WTC11 (cell line): ENCODE data around the gene RCL1. TPM values are rescaled to one million over a fixed set of nuclear protein-coding genes. Genes with fewer than 3 reads are reported as not detected.

Source experiments
- ATAC-seq: fragments of 200-7000 bp; cut with Tn5 transposase; 2 replicates; pipeline ENCODE4 v1.10.0; 2021; ENCODE audit warnings: mild to moderate bottlenecking, moderate library complexity
- CTCF ChIA-PET: fragments of 300-600 bp; sonication (Branson Sonifier 250); formaldehyde crosslinking; loops from one replicate; lab custom pipeline; 2021; ENCODE audit warnings: antibody characterized with exemption; lab: Charles Lee
- POLR2A ChIA-PET: fragments of 350-600 bp; sonication (Branson Sonifier 250); formaldehyde crosslinking; loops from one replicate; lab custom pipeline; 2021; ENCODE audit warnings: antibody characterized with exemption; lab: Charles Lee
- DNase-seq: peaks from one replicate; pipeline ENCODE4 v3.0.0; 2021; ENCODE audit warnings: low spot score
- H3K27ac Mint-ChIP-seq: 2 replicates; pipeline ENCODE4 v1.8.0; 2021; ENCODE audit warnings: mixed read lengths
- H3K27me3 Mint-ChIP-seq: 2 replicates; pipeline ENCODE4 v1.8.0; 2021; ENCODE audit warnings: low read depth, mild to moderate bottlenecking, moderate library complexity, mixed read lengths
- H3K36me3 Mint-ChIP-seq: 2 replicates; pipeline ENCODE4 v1.8.0; 2021; ENCODE audit warnings: mixed read lengths
- H3K4me1 Mint-ChIP-seq: 2 replicates; pipeline ENCODE4 v1.8.0; 2022; ENCODE audit warnings: mixed read lengths
- H3K4me3 Mint-ChIP-seq: 2 replicates; pipeline ENCODE4 v1.8.0; 2021; ENCODE audit warnings: mild to moderate bottlenecking, moderate library complexity, mixed read lengths
- H3K9me3 Mint-ChIP-seq: 2 replicates; pipeline ENCODE4 v1.8.0; 2021; ENCODE audit warnings: mixed read lengths
- ATF3 ChIP-seq: sonication (generic); formaldehyde crosslinking; conservative IDR thresholded peaks from 2 replicates; pipeline ENCODE4 v1.8.1; 2022; ENCODE audit warnings: mild to moderate bottlenecking, missing genetic modification reagents
- ERG ChIP-seq: fragments of 250-450 bp; sonication (Bioruptor Pico); IDR thresholded peaks from 2 replicates; pipeline ENCODE4 v1.8.0; 2021; ENCODE audit warnings: mild to moderate bottlenecking
- ETV6 ChIP-seq: sonication (generic); formaldehyde crosslinking; IDR thresholded peaks from 2 replicates; pipeline ENCODE4 v1.8.1; 2022; ENCODE audit warnings: mild to moderate bottlenecking, missing genetic modification reagents
- FOXJ3 ChIP-seq: sonication (generic); formaldehyde crosslinking; IDR thresholded peaks from 2 replicates; pipeline ENCODE4 v1.9.0; 2021; ENCODE audit warnings: missing genetic modification reagents, mild to moderate bottlenecking, borderline replicate concordance
- GABPB1 ChIP-seq: sonication (generic); formaldehyde crosslinking; IDR thresholded peaks from 2 replicates; pipeline ENCODE4 v1.8.1; 2023; ENCODE audit warnings: mild to moderate bottlenecking, missing genetic modification reagents
- JAZF1 ChIP-seq: fragments of 250-450 bp; sonication (Bioruptor Pico); IDR thresholded peaks from 2 replicates; pipeline ENCODE4 v1.9.0; 2021; ENCODE audit warnings: moderate library complexity, mild to moderate bottlenecking, inconsistent platforms
- NR1H2 ChIP-seq: sonication (generic); formaldehyde crosslinking; IDR thresholded peaks from 2 replicates; pipeline ENCODE4 v1.9.0; 2021; ENCODE audit warnings: mild to moderate bottlenecking, moderate library complexity, missing genetic modification reagents
- NR3C1 ChIP-seq: sonication (generic); formaldehyde crosslinking; conservative IDR thresholded peaks from 2 replicates; pipeline ENCODE4 v1.8.1; 2023; ENCODE audit warnings: low read depth, mild to moderate bottlenecking, missing genetic modification reagents
- SP1 ChIP-seq: sonication (generic); formaldehyde crosslinking; conservative IDR thresholded peaks from 2 replicates; pipeline ENCODE4 v1.8.1; 2022; ENCODE audit warnings: missing genetic modification reagents
- TEAD1 ChIP-seq: sonication (generic); formaldehyde crosslinking; IDR thresholded peaks from 2 replicates; pipeline ENCODE4 v1.8.0; 2022; ENCODE audit warnings: mild to moderate bottlenecking, missing genetic modification reagents
- TEAD4 ChIP-seq: sonication (generic); formaldehyde crosslinking; IDR thresholded peaks from 2 replicates; pipeline ENCODE4 v1.8.0; 2022; ENCODE audit warnings: mild to moderate bottlenecking, missing genetic modification reagents
- ZBTB21 ChIP-seq: sonication (generic); formaldehyde crosslinking; IDR thresholded peaks from 2 replicates; pipeline ENCODE4 v1.8.1; 2023; ENCODE audit warnings: mild to moderate bottlenecking, missing genetic modification reagents, borderline replicate concordance
- total RNA-seq: library from RNA; stranded (reverse); gene quantifications from 3 replicates; pipeline ENCODE4 v1.2.3, GENCODE V29; 2021
- TF ChIP-seq, protein P1 (sequence below): fragments of 250-450 bp; sonication (Bioruptor Pico); conservative IDR thresholded peaks from 2 replicates; pipeline ENCODE4 v1.9.0; 2021; ENCODE audit warnings: mild to moderate bottlenecking
- TF ChIP-seq, protein P2 (sequence below): sonication (generic); formaldehyde crosslinking; IDR thresholded peaks from 2 replicates; pipeline ENCODE4 v1.8.1; 2022; ENCODE audit warnings: missing genetic modification reagents, borderline replicate concordance
- TF ChIP-seq, protein P3 (sequence below): sonication (generic); formaldehyde crosslinking; IDR thresholded peaks from 2 replicates; pipeline ENCODE4 v1.8.1; 2023; ENCODE audit warnings: mild to moderate bottlenecking, missing genetic modification reagents, borderline replicate concordance
- TF ChIP-seq, protein P4 (sequence below): sonication (generic); formaldehyde crosslinking; IDR thresholded peaks from 2 replicates; pipeline ENCODE4 v1.8.0; 2022; ENCODE audit warnings: mild to moderate bottlenecking, missing genetic modification reagents

Gene RCL1
- total RNA-seq, 1 experiment from 2014 or later, result 27.2 TPM

GRCh38 chr9:4798281-4799032 lies 5.7 kb downstream of the RCL1 start:
- Mint-ChIP-seq H3K27ac (peak overlapping the region; percentile 17), H3K9me3 (peaks cover 18% of the 10 kb centered on the region)
- TF ChIP-seq NR3C1 (CRISPR knock-in tag), result no peak
- TF ChIP-seq, protein P1, sequence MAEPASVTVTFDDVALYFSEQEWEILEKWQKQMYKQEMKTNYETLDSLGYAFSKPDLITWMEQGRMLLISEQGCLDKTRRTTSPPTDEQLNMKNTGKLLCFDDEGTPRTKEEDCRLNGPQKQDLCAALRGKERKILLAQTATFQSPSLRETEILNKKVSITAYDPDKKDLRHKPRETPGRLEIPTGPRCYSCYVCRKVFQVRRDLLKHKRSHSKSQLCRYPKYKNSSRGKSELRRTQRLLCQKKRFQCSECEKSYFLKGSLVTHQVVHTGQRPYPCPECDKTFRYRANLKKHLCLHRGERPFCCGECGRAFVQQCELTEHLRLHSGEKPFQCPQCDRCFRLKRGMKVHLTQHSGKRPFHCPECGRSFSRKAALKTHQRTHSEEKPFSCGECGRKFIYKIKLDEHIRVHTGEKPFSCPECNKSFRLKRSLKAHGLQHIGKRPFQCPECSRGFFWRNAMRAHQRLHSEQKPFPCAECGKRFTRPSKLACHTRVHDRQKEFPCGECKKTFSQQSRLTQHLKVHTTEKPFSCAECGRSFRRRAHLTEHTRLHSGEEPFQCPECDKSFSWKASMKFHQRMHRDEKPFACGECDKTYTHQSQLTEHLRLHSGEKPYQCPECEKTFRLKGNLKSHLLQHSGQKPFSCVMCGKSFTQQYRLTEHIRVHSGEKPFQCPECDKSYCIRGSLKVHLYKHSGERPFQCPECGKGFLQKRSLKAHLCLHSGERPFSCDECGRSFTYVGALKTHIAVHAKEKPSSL (CRISPR knock-in tag), result no peak
- TF ChIP-seq ZBTB21 (CRISPR knock-in tag), result no peak
- no peak for TF ChIP-seq ERG
- TF ChIP-seq TEAD1, result no peak
- TF ChIP-seq GABPB1, result no peak
- TF ChIP-seq, protein P2, sequence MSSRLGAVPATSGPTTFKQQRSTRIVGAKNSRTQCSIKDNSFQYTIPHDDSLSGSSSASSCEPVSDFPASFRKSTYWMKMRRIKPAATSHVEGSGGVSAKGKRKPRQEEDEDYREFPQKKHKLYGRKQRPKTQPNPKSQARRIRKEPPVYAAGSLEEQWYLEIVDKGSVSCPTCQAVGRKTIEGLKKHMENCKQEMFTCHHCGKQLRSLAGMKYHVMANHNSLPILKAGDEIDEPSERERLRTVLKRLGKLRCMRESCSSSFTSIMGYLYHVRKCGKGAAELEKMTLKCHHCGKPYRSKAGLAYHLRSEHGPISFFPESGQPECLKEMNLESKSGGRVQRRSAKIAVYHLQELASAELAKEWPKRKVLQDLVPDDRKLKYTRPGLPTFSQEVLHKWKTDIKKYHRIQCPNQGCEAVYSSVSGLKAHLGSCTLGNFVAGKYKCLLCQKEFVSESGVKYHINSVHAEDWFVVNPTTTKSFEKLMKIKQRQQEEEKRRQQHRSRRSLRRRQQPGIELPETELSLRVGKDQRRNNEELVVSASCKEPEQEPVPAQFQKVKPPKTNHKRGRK (CRISPR knock-in tag), result no peak
- TF ChIP-seq NR1H2 (CRISPR knock-in tag), result no peak
- TF ChIP-seq, protein P3, sequence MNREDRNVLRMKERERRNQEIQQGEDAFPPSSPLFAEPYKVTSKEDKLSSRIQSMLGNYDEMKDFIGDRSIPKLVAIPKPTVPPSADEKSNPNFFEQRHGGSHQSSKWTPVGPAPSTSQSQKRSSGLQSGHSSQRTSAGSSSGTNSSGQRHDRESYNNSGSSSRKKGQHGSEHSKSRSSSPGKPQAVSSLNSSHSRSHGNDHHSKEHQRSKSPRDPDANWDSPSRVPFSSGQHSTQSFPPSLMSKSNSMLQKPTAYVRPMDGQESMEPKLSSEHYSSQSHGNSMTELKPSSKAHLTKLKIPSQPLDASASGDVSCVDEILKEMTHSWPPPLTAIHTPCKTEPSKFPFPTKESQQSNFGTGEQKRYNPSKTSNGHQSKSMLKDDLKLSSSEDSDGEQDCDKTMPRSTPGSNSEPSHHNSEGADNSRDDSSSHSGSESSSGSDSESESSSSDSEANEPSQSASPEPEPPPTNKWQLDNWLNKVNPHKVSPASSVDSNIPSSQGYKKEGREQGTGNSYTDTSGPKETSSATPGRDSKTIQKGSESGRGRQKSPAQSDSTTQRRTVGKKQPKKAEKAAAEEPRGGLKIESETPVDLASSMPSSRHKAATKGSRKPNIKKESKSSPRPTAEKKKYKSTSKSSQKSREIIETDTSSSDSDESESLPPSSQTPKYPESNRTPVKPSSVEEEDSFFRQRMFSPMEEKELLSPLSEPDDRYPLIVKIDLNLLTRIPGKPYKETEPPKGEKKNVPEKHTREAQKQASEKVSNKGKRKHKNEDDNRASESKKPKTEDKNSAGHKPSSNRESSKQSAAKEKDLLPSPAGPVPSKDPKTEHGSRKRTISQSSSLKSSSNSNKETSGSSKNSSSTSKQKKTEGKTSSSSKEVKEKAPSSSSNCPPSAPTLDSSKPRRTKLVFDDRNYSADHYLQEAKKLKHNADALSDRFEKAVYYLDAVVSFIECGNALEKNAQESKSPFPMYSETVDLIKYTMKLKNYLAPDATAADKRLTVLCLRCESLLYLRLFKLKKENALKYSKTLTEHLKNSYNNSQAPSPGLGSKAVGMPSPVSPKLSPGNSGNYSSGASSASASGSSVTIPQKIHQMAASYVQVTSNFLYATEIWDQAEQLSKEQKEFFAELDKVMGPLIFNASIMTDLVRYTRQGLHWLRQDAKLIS, result no peak
- no peak for TF ChIP-seq ATF3 (CRISPR knock-in tag)
- no peak for TF ChIP-seq TEAD4 (CRISPR knock-in tag)
- TF ChIP-seq SP1, result no peak
- TF ChIP-seq ETV6 (CRISPR knock-in tag), result no peak
- no peak for TF ChIP-seq FOXJ3 (CRISPR knock-in tag)
- TF ChIP-seq, protein P4, sequence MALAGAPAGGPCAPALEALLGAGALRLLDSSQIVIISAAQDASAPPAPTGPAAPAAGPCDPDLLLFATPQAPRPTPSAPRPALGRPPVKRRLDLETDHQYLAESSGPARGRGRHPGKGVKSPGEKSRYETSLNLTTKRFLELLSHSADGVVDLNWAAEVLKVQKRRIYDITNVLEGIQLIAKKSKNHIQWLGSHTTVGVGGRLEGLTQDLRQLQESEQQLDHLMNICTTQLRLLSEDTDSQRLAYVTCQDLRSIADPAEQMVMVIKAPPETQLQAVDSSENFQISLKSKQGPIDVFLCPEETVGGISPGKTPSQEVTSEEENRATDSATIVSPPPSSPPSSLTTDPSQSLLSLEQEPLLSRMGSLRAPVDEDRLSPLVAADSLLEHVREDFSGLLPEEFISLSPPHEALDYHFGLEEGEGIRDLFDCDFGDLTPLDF (CRISPR knock-in tag), result no peak
- TF ChIP-seq JAZF1 (CRISPR knock-in tag), result no peak
- TF ChIP-seq, all 79 proteins: peak for 0
- peaks cover 18% of the 10 kb centered on the region for H3K36me3 Mint-ChIP-seq
- DNase-seq (no peak), ATAC-seq (peak; percentile 15; the same call in 1 of the 2 replicates)
- ChIA-PET POLR2A (interaction anchor here (0.7 kb wide), 2 partner anchors 40 to 323 kb away, joined by 3 to 6 read pairs; no protein-coding TSS in a partner anchor), CTCF (interaction anchor here (2.1 kb wide), 1 partner anchor 39 kb away, joined by 9 read pairs; no protein-coding TSS in a partner anchor)
- peaks cover 47% of the 10 kb centered on the region for H3K4me1 Mint-ChIP-seq
- no peaks in the 10 kb centered on the region for H3K27me3 Mint-ChIP-seq
- no peak overlapping the region for H3K4me3 Mint-ChIP-seq
